Activated T-helper 1 cell treated with Interleukin-2 at 50 U/mL for 16 hours (primary cell): ENCODE data around the gene COMTD1.

Experiments
- DNase-seq: peaks from one replicate; pipeline ENCODE4 v3.0.0-alpha.2; 2020; ENCODE audit warnings: low read depth

The COMTD1 gene

DNA sequence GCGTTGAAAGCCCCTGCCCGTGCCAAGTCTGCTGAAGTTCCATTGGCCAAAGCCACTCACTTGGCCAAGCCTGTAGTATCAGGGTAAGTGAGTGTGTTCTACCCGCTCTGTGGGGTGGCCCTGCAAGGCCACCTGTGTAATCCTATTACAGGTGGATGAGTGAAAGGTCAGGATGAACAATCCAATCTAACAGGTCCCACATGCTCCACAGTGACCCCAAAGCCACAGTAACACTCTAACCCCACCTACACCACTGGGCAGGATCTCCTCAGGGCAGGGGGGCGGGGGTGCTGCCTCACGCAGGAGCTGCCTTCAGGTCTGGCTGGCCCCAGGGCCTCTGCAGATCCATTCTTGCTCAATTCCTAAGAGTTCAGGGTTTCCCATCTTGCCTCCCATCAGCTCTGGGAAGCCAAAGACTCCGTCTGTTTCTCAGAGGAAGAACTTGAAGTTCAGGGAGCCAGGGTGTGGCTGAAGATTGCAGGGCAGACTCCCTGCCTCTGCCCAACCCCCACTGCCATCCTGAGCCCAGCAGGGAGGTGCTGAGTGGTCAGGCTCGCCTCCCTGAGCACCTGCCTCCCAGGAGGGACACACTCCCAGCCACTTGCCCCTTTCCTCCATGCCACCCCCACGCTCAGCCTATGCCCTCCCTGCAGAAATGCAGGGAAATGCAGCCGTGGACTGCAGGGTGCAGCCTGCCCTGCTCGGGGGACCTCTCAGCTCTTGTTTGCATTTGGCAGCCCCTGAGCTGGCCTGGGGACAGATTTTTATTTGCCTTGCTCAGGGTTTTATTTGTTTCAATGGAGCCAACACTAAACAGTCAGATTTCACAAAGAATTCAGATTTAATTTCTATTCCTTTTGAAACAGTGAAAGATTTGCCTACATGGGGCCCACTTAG is 9.8 kb upstream of the COMTD1 start:
- DNase-seq: no peak

DNA sequence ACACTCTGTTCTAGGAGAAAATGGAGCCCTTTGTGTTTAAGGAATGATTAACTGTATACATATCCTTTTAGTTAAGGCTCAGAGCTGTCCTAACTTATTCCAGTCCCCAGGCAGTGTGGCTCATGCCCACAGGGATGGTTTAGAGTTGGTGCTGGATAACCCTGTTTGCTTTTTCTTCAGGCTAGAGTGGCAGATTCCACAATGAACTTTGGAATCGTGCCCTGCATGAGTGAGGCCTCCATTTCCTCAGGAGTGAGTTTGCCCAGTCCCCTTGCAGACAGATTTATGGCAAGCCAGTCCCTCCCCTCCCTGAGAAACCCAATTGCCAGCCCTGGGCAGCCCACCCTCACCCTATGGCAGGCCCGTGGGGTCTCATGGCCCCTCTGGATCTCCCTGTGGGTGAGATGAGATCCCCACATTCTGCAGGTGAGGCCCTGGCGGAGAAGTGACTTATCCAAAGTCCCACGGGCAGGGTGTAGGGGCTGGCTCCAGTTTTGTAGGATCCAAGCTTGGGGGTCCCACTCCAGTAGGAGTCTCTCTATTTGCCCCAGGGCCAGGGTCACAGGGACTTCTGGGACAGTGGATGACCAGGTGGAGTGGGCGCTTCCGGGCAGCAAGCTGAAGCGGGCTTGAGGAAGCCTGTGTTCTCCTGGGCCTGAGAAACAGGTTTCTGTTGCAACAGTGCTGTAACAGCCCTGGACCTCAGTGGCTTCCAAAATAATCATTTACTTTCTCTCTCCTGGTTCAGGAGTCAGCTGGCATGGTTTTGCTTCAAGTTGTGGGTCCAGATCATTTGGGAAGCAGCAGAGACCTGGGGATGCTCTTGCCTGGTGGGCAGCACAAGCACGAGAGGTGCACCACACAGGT is 9.0 kb upstream of the COMTD1 start:
- no peak for DNase-seq

GRCh38 chr10:75243426-75243825 is 7.7 kb upstream of the COMTD1 start:
- DNase-seq: no peak

- DNase-seq: no peak
Measured at GRCh38 chr10:75240329-75241076, 4.7 kb upstream of the COMTD1 start.

DNA sequence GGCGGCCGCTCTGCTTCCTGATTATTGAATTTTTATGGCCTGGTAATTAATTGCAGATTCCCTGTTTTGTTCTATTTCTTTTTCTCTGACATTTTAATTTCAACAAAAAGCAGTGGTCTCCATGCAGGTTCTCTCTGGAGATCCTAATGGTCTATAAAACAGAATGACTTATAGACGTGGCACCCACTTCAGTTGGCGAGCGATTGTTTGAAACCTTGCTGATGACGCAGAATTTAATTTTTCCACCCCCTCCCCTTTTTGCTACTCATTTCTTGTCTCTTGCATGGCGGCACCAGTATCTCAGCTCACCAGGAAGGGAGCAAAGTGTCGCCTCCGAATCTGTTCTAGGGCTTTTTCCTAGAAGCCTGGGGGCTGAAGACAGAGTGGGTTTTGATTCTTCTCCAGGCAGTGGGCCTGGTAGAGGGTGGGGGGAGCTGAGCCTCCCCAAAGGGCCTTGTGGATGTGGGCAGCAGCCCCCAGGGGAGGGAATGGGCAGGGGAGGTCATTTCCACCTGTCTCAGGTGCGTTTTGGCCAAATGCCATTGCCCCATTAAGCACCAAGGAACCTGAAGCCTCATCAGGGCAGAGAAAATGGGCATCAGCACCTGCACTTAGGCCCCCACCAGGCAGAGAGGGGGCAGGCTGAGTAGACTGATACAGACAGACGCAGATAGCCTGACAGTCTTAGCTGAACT is 3.5 kb upstream of the COMTD1 start:
- no peak for DNase-seq

GRCh38 chr10:75238182-75239095 is 2.7 kb upstream of the COMTD1 start:
- DNase-seq: no peak

- no peak for DNase-seq
Measured at GRCh38 chr10:75236178-75236825, 545 bp upstream of the COMTD1 start.

GRCh38 chr10:75234683-75235374 is 928 bp downstream of the COMTD1 start:
- peak; percentile 15 for DNase-seq

GRCh38 chr10:75234017-75234682 is 1.6 kb downstream of the COMTD1 start:
- peak; percentile 98 for DNase-seq

DNA sequence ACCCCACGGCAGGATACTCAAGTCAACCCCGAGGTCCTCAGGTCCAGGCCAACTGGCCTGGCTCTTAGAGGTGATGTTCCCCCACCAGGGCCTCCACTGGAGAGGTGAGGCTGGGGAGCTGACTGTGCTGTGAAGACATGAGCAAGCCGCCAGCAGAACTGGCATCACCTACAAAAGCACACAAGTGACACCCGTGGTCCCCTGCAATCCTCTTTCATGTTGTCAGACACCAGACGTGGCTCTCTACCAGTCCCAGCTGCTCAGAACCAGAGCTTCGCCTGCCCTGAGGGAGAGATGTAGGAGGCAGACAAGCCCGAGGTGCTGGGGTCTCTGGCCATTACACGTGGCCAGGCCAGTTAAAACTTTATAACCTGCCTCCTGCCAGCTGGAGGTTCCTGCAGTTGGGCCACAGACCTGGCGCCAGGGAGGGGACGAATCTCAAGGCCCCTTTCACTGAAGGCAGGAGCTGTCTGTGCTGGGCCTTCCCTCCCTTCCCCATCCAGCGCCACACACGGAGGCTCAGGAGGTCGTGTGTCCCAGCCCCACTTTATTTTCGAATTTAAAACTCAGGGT is 2.2 kb downstream of the COMTD1 start:
- DNase-seq: no peak

- no peak for DNase-seq
Measured at GRCh38 chr10:75231672-75232581, 3.8 kb downstream of the COMTD1 start.

DNA sequence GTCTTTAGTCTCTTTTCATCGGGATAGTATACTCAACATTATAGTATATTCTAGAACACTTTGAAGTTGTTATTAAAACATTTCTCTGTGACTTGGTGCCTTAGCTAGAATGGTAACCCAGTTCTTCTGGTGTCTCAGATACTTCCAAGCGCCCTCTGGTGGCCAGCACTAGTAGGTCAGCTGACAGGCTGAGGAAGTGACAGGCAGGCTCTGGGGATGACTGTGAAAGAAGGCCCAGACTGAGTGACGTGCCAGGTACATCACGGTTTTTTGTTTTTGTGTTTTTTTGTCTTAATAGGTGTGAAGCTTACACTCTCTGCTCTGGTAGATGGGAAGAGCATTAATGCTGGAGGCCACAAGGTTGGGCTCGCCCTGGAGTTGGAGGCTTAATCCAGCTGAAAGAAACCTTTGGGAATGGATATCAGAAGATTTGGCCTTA is 5.1 kb downstream of the COMTD1 start:
- DNase-seq: peak; percentile 84

DNA sequence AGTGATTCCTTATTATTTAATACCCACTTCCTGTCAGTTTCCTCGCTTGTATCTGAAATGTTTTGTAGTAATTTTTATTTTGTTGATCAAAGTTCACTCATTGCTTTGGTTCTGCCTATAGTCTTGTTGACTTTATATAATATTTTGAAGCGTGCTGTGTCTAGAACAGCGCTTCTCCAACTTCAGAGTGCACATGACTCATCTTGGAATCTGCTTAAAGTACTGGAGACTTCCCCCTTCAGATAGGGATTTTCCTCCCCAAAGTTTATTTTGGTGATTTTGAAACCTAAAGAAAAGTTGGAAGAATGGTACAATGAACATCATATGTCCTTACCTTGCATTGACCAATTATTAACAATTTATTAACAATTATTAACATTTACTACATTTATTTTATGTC is 5.8 kb downstream of the COMTD1 start:
- DNase-seq: no peak

DNA sequence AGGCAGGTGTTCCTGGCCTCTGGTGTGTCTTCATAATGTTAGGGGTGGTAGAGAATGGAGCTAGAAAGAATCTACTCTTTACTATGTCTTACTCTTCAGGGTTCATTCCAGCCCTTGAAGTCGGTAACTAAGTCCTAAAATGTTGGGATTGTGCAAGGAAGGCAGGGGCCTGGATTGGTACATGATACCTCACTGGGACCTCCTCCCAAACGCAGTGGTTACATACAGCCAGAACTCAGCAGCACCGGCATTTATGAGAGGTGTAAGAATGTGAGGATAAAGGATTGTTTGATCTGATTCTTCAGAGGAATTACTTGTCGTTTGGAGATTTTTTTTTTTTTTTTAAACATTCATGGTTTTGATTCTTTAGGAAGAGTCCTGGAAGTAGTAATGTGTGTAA is 6.9 kb downstream of the COMTD1 start:
- DNase-seq: no peak

- DNase-seq: no peak
Measured at GRCh38 chr10:75228278-75228677, 7.5 kb downstream of the COMTD1 start.

- no peak for DNase-seq
Measured at GRCh38 chr10:75226656-75227055, 9.1 kb downstream of the COMTD1 start.

- DNase-seq: no peak
Measured at GRCh38 chr10:75226095-75226494, 9.7 kb downstream of the COMTD1 start.
